GM12873 (cell line): ENCODE measurements around the gene ANXA3.

Experiments
- CTCF ChIP-seq: IDR thresholded peaks from 2 replicates; pipeline ENCODE4 v1.5.1; 2012; ENCODE audit warnings: low read depth, mild to moderate bottlenecking, moderate library complexity, low read length, control low read depth; ENCODE audit not compliant: insufficient read depth; ENCODE audit errors: missing control alignments

Gene ANXA3

GRCh38 chr4:78599147-78599546, 47.6 kb downstream of the ANXA3 start:
- TF ChIP-seq CTCF, result no peak

GRCh38 chr4:78599931-78600375, 48.4 kb downstream of the ANXA3 start:
- TF ChIP-seq CTCF, result no peak

- no peak for TF ChIP-seq CTCF
Observed at GRCh38 chr4:78601013-78601412, 49.4 kb downstream of the ANXA3 start.

- no peak for TF ChIP-seq CTCF
Observed at GRCh38 chr4:78602334-78602733, 50.8 kb downstream of the ANXA3 start.

GRCh38 chr4:78603384-78603783, 51.8 kb downstream of the ANXA3 start:
- no peak for TF ChIP-seq CTCF

GRCh38 chr4:78604988-78605387, 53.4 kb downstream of the ANXA3 start:
- TF ChIP-seq CTCF, result no peak

- TF ChIP-seq CTCF, result no peak
Observed at GRCh38 chr4:78606035-78606434, 54.5 kb downstream of the ANXA3 start.
